ENCODE data around the gene THBS2.

DNA sequence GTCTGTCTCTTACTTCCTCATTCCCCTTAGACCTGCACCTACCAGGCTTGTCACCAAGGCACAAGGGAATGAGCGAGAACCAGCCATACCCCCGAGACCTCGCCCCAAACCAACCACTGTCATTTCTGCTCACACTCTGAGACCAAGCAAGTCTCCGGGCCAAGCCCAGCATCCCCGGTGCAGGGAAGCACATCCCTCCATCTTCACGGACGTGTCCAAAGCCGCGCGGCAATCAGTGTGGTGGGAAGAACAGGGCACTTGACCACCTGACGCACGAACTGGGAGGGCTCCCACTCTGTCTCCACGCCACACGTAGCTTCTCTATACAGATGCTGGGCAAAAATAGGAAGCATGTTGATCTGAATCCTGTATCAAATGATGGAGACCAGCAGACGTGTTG is 28.4 kb upstream of the THBS2 start:
- no peak for TF ChIP-seq EZH2 (IDR thresholded peaks at IDR 0.05; ENCODE audit: borderline replicate concordance, low read length)
- TF ChIP-seq, protein P1, sequence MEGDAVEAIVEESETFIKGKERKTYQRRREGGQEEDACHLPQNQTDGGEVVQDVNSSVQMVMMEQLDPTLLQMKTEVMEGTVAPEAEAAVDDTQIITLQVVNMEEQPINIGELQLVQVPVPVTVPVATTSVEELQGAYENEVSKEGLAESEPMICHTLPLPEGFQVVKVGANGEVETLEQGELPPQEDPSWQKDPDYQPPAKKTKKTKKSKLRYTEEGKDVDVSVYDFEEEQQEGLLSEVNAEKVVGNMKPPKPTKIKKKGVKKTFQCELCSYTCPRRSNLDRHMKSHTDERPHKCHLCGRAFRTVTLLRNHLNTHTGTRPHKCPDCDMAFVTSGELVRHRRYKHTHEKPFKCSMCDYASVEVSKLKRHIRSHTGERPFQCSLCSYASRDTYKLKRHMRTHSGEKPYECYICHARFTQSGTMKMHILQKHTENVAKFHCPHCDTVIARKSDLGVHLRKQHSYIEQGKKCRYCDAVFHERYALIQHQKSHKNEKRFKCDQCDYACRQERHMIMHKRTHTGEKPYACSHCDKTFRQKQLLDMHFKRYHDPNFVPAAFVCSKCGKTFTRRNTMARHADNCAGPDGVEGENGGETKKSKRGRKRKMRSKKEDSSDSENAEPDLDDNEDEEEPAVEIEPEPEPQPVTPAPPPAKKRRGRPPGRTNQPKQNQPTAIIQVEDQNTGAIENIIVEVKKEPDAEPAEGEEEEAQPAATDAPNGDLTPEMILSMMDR (conservative IDR thresholded peaks at IDR 0.05 in 1 of 2, IDR thresholded peaks at IDR 0.05 in 1 of 2; ENCODE audit: extremely low read depth in 1 of 2, insufficient read depth in 1 of 2, low read depth in 1 of 2, low read length in 2 of 2): no peak

All from mammary epithelial cell (primary cell).